H1 (cell line): ENCODE data around the gene RAB31. TPM values are rescaled to one million over a fixed set of nuclear protein-coding genes. Genes with fewer than 3 reads are reported as not detected.

Source experiments
- CTCF ChIA-PET: fragments of 300-600 bp; sonication (Branson Sonifier 250); formaldehyde crosslinking; loops from one replicate; lab custom pipeline; 2021; ENCODE audit not compliant: partially characterized antibody; lab: Charles Lee
- POLR2A ChIA-PET: fragments of 300-600 bp; sonication (Branson Sonifier 250); formaldehyde crosslinking; loops from one replicate; lab custom pipeline; 2021; ENCODE audit warnings: inconsistent platforms; ENCODE audit not compliant: partially characterized antibody; lab: Charles Lee
- DNase-seq, 2 experiments: peaks; one replicate each; pipeline versions ENCODE4 v3.0.0 to v3.0.0-alpha.2; 2010 to 2022; ENCODE audit warnings: low spot score in 2 of 2, low read depth in 1 of 2, mixed read lengths in 1 of 2
- FAIRE-seq: peaks from 2 replicates; lab custom pipeline; 2011; peaks lifted over from hg19 to GRCh38; lab: Jason Lieb, UNC
- H2AFZ ChIP-seq: 2 replicates; pipeline ENCODE4 v1.8.1; 2012; ENCODE audit warnings: low read length, inconsistent platforms
- H2AK5ac ChIP-seq: 2 replicates; pipeline ENCODE4 v1.6.1; 2013; ENCODE audit warnings: low read depth, low read length
- H2BK120ac ChIP-seq: replicated peaks from 2 replicates; pipeline ENCODE3; 2013; ENCODE audit warnings: low read depth, low read length, inconsistent platforms
- H2BK12ac ChIP-seq: 2 replicates; pipeline ENCODE4 v1.6.1; 2013; ENCODE audit warnings: low read depth, low read length
- H2BK15ac ChIP-seq: 2 replicates; pipeline ENCODE4 v1.6.1; 2013; ENCODE audit warnings: low read length
- H2BK20ac ChIP-seq: 2 replicates; pipeline ENCODE4 v1.6.1; 2013; ENCODE audit warnings: low read length
- H2BK5ac ChIP-seq: 2 replicates; pipeline ENCODE4 v1.6.1; 2013; ENCODE audit warnings: low read depth, low read length
- H3K14ac ChIP-seq: 2 replicates; pipeline ENCODE4 v1.6.1; 2013; ENCODE audit warnings: inconsistent platforms; ENCODE audit not compliant: insufficient read length
- H3K18ac ChIP-seq: 2 replicates; pipeline ENCODE4 v1.6.1; 2013; ENCODE audit warnings: low read length; ENCODE audit errors: extremely low read depth
- H3K23ac ChIP-seq: 2 replicates; pipeline ENCODE4 v1.6.1; 2013; ENCODE audit warnings: inconsistent platforms; ENCODE audit not compliant: insufficient read length
- H3K23me2 ChIP-seq: 2 replicates; pipeline ENCODE4 v1.6.1; 2013; ENCODE audit warnings: low read depth, low read length
- H3K27ac ChIP-seq: 2 replicates; pipeline ENCODE4 v1.6.1; 2011; ENCODE audit warnings: low read depth, low read length, inconsistent platforms
- H3K27me3 ChIP-seq, 4 experiments: replicated peaks in 1 of 4; 1 replicate in 1 of 4; 2 replicates in 3 of 4; pipeline versions ENCODE4 v1.6.1 to v1.8.1; 2011 to 2013; ENCODE audit warnings: low read length in 3 of 4, mild to moderate bottlenecking in 3 of 4, inconsistent platforms in 2 of 4, mixed read lengths in 2 of 4, moderate library complexity in 1 of 4; ENCODE audit not compliant: control insufficient read depth in 3 of 4, insufficient read depth in 3 of 4; ENCODE audit errors: extremely low read depth in 1 of 4
- H3K36me3 ChIP-seq, 4 experiments: 2 replicates each; pipeline versions ENCODE4 v1.6.1 to v1.8.1; 2011 to 2013; ENCODE audit warnings: mild to moderate bottlenecking in 4 of 4, low read length in 3 of 4, moderate library complexity in 2 of 4, control low read depth in 1 of 4, inconsistent platforms in 1 of 4; ENCODE audit not compliant: insufficient read depth in 4 of 4, control insufficient read depth in 2 of 4
- H3K4ac ChIP-seq: replicated peaks from 2 replicates; pipeline ENCODE3; 2013; ENCODE audit warnings: low read length, low read depth, mixed read lengths, inconsistent platforms; ENCODE audit not compliant: insufficient read length
- H3K4me1 ChIP-seq, 4 experiments: replicated peaks in 1 of 4; 1 replicate in 1 of 4; 2 replicates in 3 of 4; pipeline versions ENCODE4 v1.6.1 to v1.8.1; 2011 to 2013; ENCODE audit warnings: low read length in 3 of 4, inconsistent platforms in 2 of 4, mixed read lengths in 1 of 4; ENCODE audit not compliant: insufficient read depth in 4 of 4, control insufficient read depth in 3 of 4
- H3K4me2 ChIP-seq, 2 experiments: 2 replicates each; pipeline versions ENCODE4 v1.6.1 to v1.8.1; 2011 to 2013; ENCODE audit warnings: low read depth in 2 of 2, low read length in 2 of 2, control low read depth in 1 of 2, inconsistent platforms in 1 of 2, mild to moderate bottlenecking in 1 of 2; ENCODE audit not compliant: insufficient read depth in 1 of 2
- H3K4me3 ChIP-seq, 4 experiments: fragments of 200-600, 300-600 bp in 1 of 4; sonication (generic), shearing (Covaris generic), sonication (Bioruptor Twin) in 1 of 4; 2 replicates each; pipeline versions ENCODE4 v1.5.1 to v1.8.1; 2011 to 2016; ENCODE audit warnings: low read length in 4 of 4, low read depth in 3 of 4, control low read depth in 2 of 4, inconsistent platforms in 2 of 4, mild to moderate bottlenecking in 2 of 4, mixed read lengths in 1 of 4, moderate library complexity in 1 of 4; ENCODE audit not compliant: insufficient read depth in 2 of 4; ENCODE audit errors: extremely low read depth in 1 of 4
- H3K56ac ChIP-seq: replicated peaks from 2 replicates; pipeline ENCODE3; 2013; ENCODE audit warnings: low read depth, mild to moderate bottlenecking, mixed read lengths, low read length, inconsistent platforms; ENCODE audit not compliant: insufficient read length
- H3K79me1 ChIP-seq: 2 replicates; pipeline ENCODE4 v1.6.1; 2013; ENCODE audit warnings: low read depth, low read length, control low read depth
- H3K79me2 ChIP-seq, 2 experiments: 2 replicates each; pipeline versions ENCODE4 v1.6.1 to v1.8.1; 2012 to 2013; ENCODE audit warnings: low read length in 2 of 2, mild to moderate bottlenecking in 2 of 2, inconsistent platforms in 1 of 2; ENCODE audit not compliant: insufficient read depth in 2 of 2, control insufficient read depth in 1 of 2
- H3K9ac ChIP-seq, 4 experiments: replicated peaks in 1 of 4; 1 replicate in 1 of 4; 2 replicates in 3 of 4; pipeline versions ENCODE4 v1.6.1 to v1.8.1; 2011 to 2013; ENCODE audit warnings: low read depth in 3 of 4, low read length in 3 of 4, control low read depth in 2 of 4, mild to moderate bottlenecking in 2 of 4, moderate library complexity in 2 of 4, inconsistent platforms in 1 of 4; ENCODE audit errors: extremely low read depth in 1 of 4
- H3K9me3 ChIP-seq, 2 experiments: 2 replicates each; pipeline versions ENCODE4 v1.6.1 to v1.8.1; 2012 to 2013; ENCODE audit warnings: mild to moderate bottlenecking in 2 of 2, moderate library complexity in 2 of 2, control low read depth in 1 of 2, inconsistent platforms in 1 of 2, low read depth in 1 of 2, low read length in 1 of 2, mixed read lengths in 1 of 2; ENCODE audit not compliant: insufficient read depth in 2 of 2
- H4K20me1 ChIP-seq, 2 experiments: replicated peaks in 1 of 2; 2 replicates each; pipeline versions ENCODE3 to v1.8.1; 2011 to 2013; ENCODE audit warnings: inconsistent platforms in 2 of 2, low read length in 2 of 2, mild to moderate bottlenecking in 1 of 2; ENCODE audit not compliant: insufficient read depth in 2 of 2, control insufficient read depth in 1 of 2
- H4K5ac ChIP-seq: 2 replicates; pipeline ENCODE4 v1.6.1; 2013; ENCODE audit warnings: low read length, low read depth, mixed read lengths, inconsistent platforms; ENCODE audit not compliant: insufficient read length
- H4K8ac ChIP-seq: 2 replicates; pipeline ENCODE4 v1.8.0; 2013; ENCODE audit warnings: mild to moderate bottlenecking, moderate library complexity, low read length, inconsistent platforms; ENCODE audit not compliant: insufficient read depth; ENCODE audit errors: extremely low read depth
- H4K91ac ChIP-seq: replicated peaks from 2 replicates; pipeline ENCODE3; 2013; ENCODE audit warnings: low read length, mixed read lengths, inconsistent platforms; ENCODE audit not compliant: insufficient read length
- CTCF ChIP-seq, 3 experiments: IDR thresholded peaks; 1 replicate in 2 of 3; 2 replicates in 1 of 3; pipeline versions ENCODE4 v1.5.1 to v1.6.1; 2011; ENCODE audit warnings: low read length in 3 of 3, mild to moderate bottlenecking in 3 of 3, inconsistent platforms in 2 of 3, low read depth in 1 of 3, moderate library complexity in 1 of 3; ENCODE audit not compliant: insufficient read depth in 1 of 3; ENCODE audit errors: control extremely low read depth in 1 of 3
- HDAC6 ChIP-seq: IDR thresholded peaks from one replicate; pipeline ENCODE4 v1.7.1; 2012; ENCODE audit warnings: low read depth, mild to moderate bottlenecking, inconsistent platforms, low read length, moderate library complexity
- MAFK ChIP-seq: IDR thresholded peaks from 2 replicates; pipeline ENCODE4 v1.6.1; 2012; ENCODE audit warnings: low read depth, mild to moderate bottlenecking, improper control_type of control experiment, low read length
- POU5F1 ChIP-seq: IDR thresholded peaks from 2 replicates; pipeline ENCODE4 v1.6.1; 2011; ENCODE audit warnings: low read depth, mild to moderate bottlenecking, low read length, moderate library complexity
- RBBP5 ChIP-seq: IDR thresholded peaks from 2 replicates; pipeline ENCODE4 v1.7.1; 2012; ENCODE audit warnings: low read depth, mild to moderate bottlenecking, inconsistent platforms, low read length, moderate library complexity, borderline replicate concordance
- SIRT6 ChIP-seq: IDR thresholded peaks from one replicate; pipeline ENCODE4 v1.7.1; 2012; ENCODE audit warnings: low read length, inconsistent platforms
- WGBS, 2 experiments: shearing (Covaris generic) in 1 of 2; methylation state at CpG; one replicate each; pipeline versions ENCODE4 v1.1.6 to v1.1.7; 2013 to 2015; ENCODE audit warnings: low lambda C conversion rate in 2 of 2, mixed read lengths in 2 of 2, inconsistent platforms in 1 of 2, low coverage in 1 of 2, missing lambda C conversion rate in 1 of 2; ENCODE audit not compliant: insufficient replicate concordance in 2 of 2, insufficient coverage in 1 of 2, insufficient read length in 1 of 2; ENCODE audit errors: extremely low coverage in 1 of 2, missing lambda C conversion rate in 1 of 2; 5-methylcytosine and 5-hydroxymethylcytosine counted together
- polyA plus RNA-seq, 7 experiments: library from polyadenylated mRNA; depleted of rRNA in 3 of 7; stranded (reverse) in 5 of 7; unstranded in 2 of 7; fragments of >200 nt in 5 of 7; fragments of 200-250 nt in 2 of 7; gene quantifications; 1 replicate in 5 of 7; 2 replicates in 1 of 7; 4 replicates in 1 of 7; pipeline versions ENCODE4 v1.2.1 to v1.2.3, GENCODE V29; 2011 to 2013; ENCODE audit warnings: missing spikeins in 2 of 7, mixed read lengths in 2 of 7
- total RNA-seq: library from RNA; stranded (reverse); fragmentation: NEBNext Ultra II Directional; extraction: Animal tissue kit (Norgen Biotek cat#: 25700); gene quantifications from 2 replicates; pipeline ENCODE4 v1.2.1, GENCODE V29; 2021

RAB31 gene
- total and polyA plus RNA-seq, 2 of the 8 experiments (the other 6 are each of a cell fraction or from before 2014, with no cell fraction given) = 15.2 to 40.9 TPM

- POLR2A ChIA-PET = interaction anchor here (0.6 kb wide), 1 partner anchor 76 kb away, joined by 3 read pairs; no protein-coding TSS in a partner anchor
Measured at GRCh38 chr18:9825571-9826073, 117.5 kb downstream of the RAB31 start.

More at GRCh38 chr18:9825571-9826073, 117.5 kb downstream of the RAB31 start:
- no peaks in the 10 kb centered on the region; the same call in 1 of the 2 replicates for H3K79me1 ChIP-seq
- H3K36me3 ChIP-seq = no peaks in the 10 kb centered on the region; a peak in 1 of 8 replicates
- H3K9ac ChIP-seq = no peak overlapping the region
- H3K23ac ChIP-seq = no peak overlapping the region
- no peak for DNase-seq
- no peak overlapping the region for H2BK15ac ChIP-seq
- H4K20me1 ChIP-seq = peaks cover 0 to 4% of the 10 kb centered on the region in 2 experiments
- H3K4ac ChIP-seq = no peak overlapping the region
- H3K4me1 ChIP-seq = no peaks in the 10 kb centered on the region; a peak in 1 of 7 replicates
- no peak overlapping the region for H2BK120ac ChIP-seq
- no peak overlapping the region for H2BK5ac ChIP-seq
- no peak overlapping the region for H3K14ac ChIP-seq
- H2BK20ac ChIP-seq = no peak overlapping the region
- H3K56ac ChIP-seq = no peak overlapping the region
- H3K79me2 ChIP-seq = no peaks in the 10 kb centered on the region
- H3K4me2 ChIP-seq = no peak overlapping the region
- H3K27me3 ChIP-seq = no peaks in the 10 kb centered on the region
- H2AK5ac ChIP-seq = no peak overlapping the region
- no peak overlapping the region for H4K91ac ChIP-seq
- H3K27ac ChIP-seq = no peak overlapping the region
- TF ChIP-seq MAFK = 0 out of 2 replicates have a peak, but pooled peaks have one; percentile 13
- TF ChIP-seq RBBP5 = no peak
- no peak for TF ChIP-seq POU5F1
- TF ChIP-seq SIRT6 = no peak
- no peak for TF ChIP-seq HDAC6
- no peak for TF ChIP-seq CTCF (IDR thresholded peaks at IDR 0.05; ENCODE audit: control extremely low read depth in 1 of 3, insufficient read depth in 1 of 3, low read depth in 1 of 3, low read length in 3 of 3)
- no peak overlapping the region for H3K18ac ChIP-seq
- FAIRE-seq = no peak
- no peak overlapping the region for H2BK12ac ChIP-seq
- no peak overlapping the region for H4K8ac ChIP-seq
- no peak overlapping the region for H2AFZ ChIP-seq
- CTCF ChIA-PET = no interaction called here
- H3K9me3 ChIP-seq = no peaks in the 10 kb centered on the region
- WGBS, 2 experiments = 98% methylated on average over 6 of the region's 6 CpGs; no CpG with 5 or more reads in 1 of the 2 experiments
- H3K4me3 ChIP-seq = no peak overlapping the region
- peaks cover 4% of the 10 kb centered on the region; the same call in 1 of the 2 replicates for H3K23me2 ChIP-seq
- H4K5ac ChIP-seq = no peak overlapping the region
